ENCODE measurements around the gene CPZ. TPM values are rescaled to one million over a fixed set of nuclear protein-coding genes. Genes with fewer than 3 reads are reported as not detected.

CPZ gene
- total RNA-seq, 1 experiment from 2014 or later = 9.1 TPM

GRCh38 chr4:8577972-8578371 lies 14.6 kb upstream of the CPZ start:
- H3K4me3 ChIP-seq = no peak overlapping the region
- no peaks in the 10 kb centered on the region for H3K9me3 ChIP-seq (ENCODE audit: insufficient read depth, low read depth)
- no peak overlapping the region for H2AFZ ChIP-seq

GRCh38 chr4:8578717-8579116 lies 13.8 kb upstream of the CPZ start:
- DNase-seq = no peak
- H3K27ac ChIP-seq = no peak overlapping the region
- CTCF ChIA-PET = interaction anchor here (0.6 kb wide), 1 partner anchor 734 kb away, joined by 3 read pairs; no protein-coding TSS in a partner anchor
- no TSS peak for BruUV-seq (replicated peaks)
- no peaks in the 10 kb centered on the region for H3K79me2 ChIP-seq (ENCODE audit: low read depth)
- no peaks in the 10 kb centered on the region for H3F3A ChIP-seq (ENCODE audit: insufficient read depth, low read depth)
- H3K9me2 ChIP-seq (ENCODE audit: insufficient read depth) = no peaks in the 10 kb centered on the region
- H3K4me3 ChIP-seq = no peak overlapping the region
- H4K20me1 ChIP-seq (ENCODE audit: insufficient read depth) = no peaks in the 10 kb centered on the region
- no peaks in the 10 kb centered on the region for H3K4me1 ChIP-seq (replicated peaks; ENCODE audit: insufficient read depth)
- TF ChIP-seq CTCF (conservative IDR thresholded peaks at IDR 0.05) (no peak), EZH2 (IDR thresholded peaks at IDR 0.05; ENCODE audit: low read depth) (no peak)
- no peak overlapping the region for H3K4me2 ChIP-seq
- no peaks in the 10 kb centered on the region for H3K36me3 ChIP-seq (ENCODE audit: low read depth)
- H3K9me3 ChIP-seq (ENCODE audit: insufficient read depth, low read depth) = no peaks in the 10 kb centered on the region
- H2AFZ ChIP-seq = no peak overlapping the region
- intact Hi-C loops (cut with micrococcal nuclease; ENCODE audit: unreplicated experiment) = no loop called here
- POLR2A ChIA-PET (ENCODE audit: unreplicated experiment) = no interaction called here
- no peaks in the 10 kb centered on the region for H3K27me3 ChIP-seq (ENCODE audit: insufficient read depth, low read depth)

More at GRCh38 chr4:8577972-8578371, 14.6 kb upstream of the CPZ start:
- Histone ChIP-seq H4K20me1 (ENCODE audit: insufficient read depth) (no peaks in the 10 kb centered on the region), H3K27ac (no peak overlapping the region), H3F3A (ENCODE audit: insufficient read depth, low read depth) (peaks cover 3% of the 10 kb centered on the region; the same call in 1 of the 2 replicates), H3K36me3 (ENCODE audit: low read depth) (no peaks in the 10 kb centered on the region), H3K9me2 (ENCODE audit: insufficient read depth) (no peaks in the 10 kb centered on the region), H3K27me3 (ENCODE audit: insufficient read depth, low read depth) (no peaks in the 10 kb centered on the region), H3K4me1 (replicated peaks; ENCODE audit: insufficient read depth) (peaks cover 6% of the 10 kb centered on the region), H3K79me2 (ENCODE audit: low read depth) (no peaks in the 10 kb centered on the region), H3K4me2 (no peak overlapping the region)
- TF ChIP-seq EZH2 (IDR thresholded peaks at IDR 0.05; ENCODE audit: low read depth) (no peak), CTCF (conservative IDR thresholded peaks at IDR 0.05) (no peak)
- CTCF ChIA-PET = interaction anchor here (0.6 kb wide), 1 partner anchor 733 kb away, joined by 3 read pairs; no protein-coding TSS in a partner anchor
- no TSS peak for BruUV-seq (replicated peaks)
- DNase-seq = no peak
- intact Hi-C loops (cut with micrococcal nuclease; ENCODE audit: unreplicated experiment) = no loop called here
- POLR2A ChIA-PET (ENCODE audit: unreplicated experiment) = no interaction called here

GRCh38 chr4:8579526-8580320 lies 12.8 kb upstream of the CPZ start:
- H3K27me3 ChIP-seq (ENCODE audit: insufficient read depth, low read depth) = no peaks in the 10 kb centered on the region
- POLR2A ChIA-PET (ENCODE audit: unreplicated experiment) = no interaction called here
- no peak for DNase-seq
- H3K4me2 ChIP-seq = no peak overlapping the region
- no peaks in the 10 kb centered on the region for H3K4me1 ChIP-seq (replicated peaks; ENCODE audit: insufficient read depth)
- H3K36me3 ChIP-seq (ENCODE audit: low read depth) = no peaks in the 10 kb centered on the region
- no peak overlapping the region for H3K4me3 ChIP-seq
- no peaks in the 10 kb centered on the region for H3K79me2 ChIP-seq (ENCODE audit: low read depth)
- H3K9me3 ChIP-seq (ENCODE audit: insufficient read depth, low read depth) = no peaks in the 10 kb centered on the region
- CTCF ChIA-PET = no interaction called here
- H3F3A ChIP-seq (ENCODE audit: insufficient read depth, low read depth) = no peaks in the 10 kb centered on the region; the same call in 1 of the 2 replicates
- no peak for TF ChIP-seq CTCF (conservative IDR thresholded peaks at IDR 0.05)
- H3K9me2 ChIP-seq (ENCODE audit: insufficient read depth) = no peaks in the 10 kb centered on the region
- intact Hi-C loops (cut with micrococcal nuclease; ENCODE audit: unreplicated experiment) = no loop called here
- no peak overlapping the region for H3K27ac ChIP-seq
- no peak overlapping the region for H2AFZ ChIP-seq
- H4K20me1 ChIP-seq (ENCODE audit: insufficient read depth) = no peaks in the 10 kb centered on the region
- no TSS peak for BruUV-seq (replicated peaks)
